ENCODE measurements around the gene ACSM5.

ACSM5 gene

GRCh38 chr16:20409398-20410120 is at the start of gene ACSM5:
Gene ACSM5, plus strand, starts transcription at chr16:20409534. Its CDS starts 1,951 bp downstream, at chr16:20411485.
- TF ChIP-seq CTCF (conservative IDR thresholded peaks at IDR 0.05; ENCODE audit: control insufficient read depth, insufficient read depth, low read depth, low read length): no peak
- DNase-seq (ENCODE audit: low read depth): peak; percentile 4
- H3K4me3 ChIP-seq (ENCODE audit: control insufficient read depth, low read depth, low read length): no peak within 1 kb of the TSS

GRCh38 chr16:20359997-20360396 is 49.3 kb upstream of the ACSM5 start:
- no peak for TF ChIP-seq CTCF (conservative IDR thresholded peaks at IDR 0.05; ENCODE audit: control insufficient read depth, insufficient read depth, low read depth, low read length)
- H3K4me3 ChIP-seq (ENCODE audit: control insufficient read depth, low read depth, low read length): no peak overlapping the region
- DNase-seq (ENCODE audit: low read depth): no peak

- no peak overlapping the region for H3K4me3 ChIP-seq (ENCODE audit: control insufficient read depth, low read depth, low read length)
- no peak for DNase-seq (ENCODE audit: low read depth)
- no peak for TF ChIP-seq CTCF (conservative IDR thresholded peaks at IDR 0.05; ENCODE audit: control insufficient read depth, insufficient read depth, low read depth, low read length)
Observed at GRCh38 chr16:20363191-20363590, 46.1 kb upstream of the ACSM5 start.

GRCh38 chr16:20364051-20364450 is 45.3 kb upstream of the ACSM5 start:
- no peak for TF ChIP-seq CTCF (conservative IDR thresholded peaks at IDR 0.05; ENCODE audit: control insufficient read depth, insufficient read depth, low read depth, low read length)
- DNase-seq (ENCODE audit: low read depth): no peak

GRCh38 chr16:20369452-20370054 is 39.8 kb upstream of the ACSM5 start:
- H3K4me3 ChIP-seq (ENCODE audit: control insufficient read depth, low read depth, low read length): no peak overlapping the region
- no peak for TF ChIP-seq CTCF (conservative IDR thresholded peaks at IDR 0.05; ENCODE audit: control insufficient read depth, insufficient read depth, low read depth, low read length)
- no peak for DNase-seq (ENCODE audit: low read depth)

More at GRCh38 chr16:20364051-20364450, 45.3 kb upstream of the ACSM5 start:
- H3K4me3 ChIP-seq (ENCODE audit: control insufficient read depth, low read depth, low read length): no peak overlapping the region

GRCh38 chr16:20372701-20373100 is 36.6 kb upstream of the ACSM5 start:
- no peak for TF ChIP-seq CTCF (conservative IDR thresholded peaks at IDR 0.05; ENCODE audit: control insufficient read depth, insufficient read depth, low read depth, low read length)
- no peak overlapping the region for H3K4me3 ChIP-seq (ENCODE audit: control insufficient read depth, low read depth, low read length)
- no peak for DNase-seq (ENCODE audit: low read depth)

Data from fibroblast of mammary gland (primary cell).